ENCODE measurements around the gene MRPL49. TPM values are rescaled to one million over a fixed set of nuclear protein-coding genes. Genes with fewer than 3 reads are reported as not detected.

Gene MRPL49
- total and polyA plus RNA-seq, 9 of the 15 experiments (the other 6 are each of a cell fraction or from before 2014, with no cell fraction given): 74.3 to 132 (median 91.2) TPM

GRCh38 chr11:65134240-65134951, 12.3 kb downstream of the MRPL49 start, which contains the start of gene SYVN1 (continued):
- TF ChIP-seq POLR3G (IDR thresholded peaks at IDR 0.05; ENCODE audit: extremely low read depth, insufficient read length, insufficient replicate concordance) (no peak), POLR2G (IDR thresholded peaks at IDR 0.05; ENCODE audit: low read depth, low read length) (peak; percentile 96), FOXK1 (CRISPR knock-in tag; IDR thresholded peaks at IDR 0.05; ENCODE audit: borderline replicate concordance) (no peak), TAF15 (IDR thresholded peaks at IDR 0.05; ENCODE audit: low read depth, low read length) (no peak), ZKSCAN8 (CRISPR knock-in tag; IDR thresholded peaks at IDR 0.05) (no peak), SUPT5H (IDR thresholded peaks at IDR 0.05) (peak; percentile 89), HMGXB4 (CRISPR knock-in tag; IDR thresholded peaks at IDR 0.05) (no peak), TEAD1 (CRISPR knock-in tag; IDR thresholded peaks at IDR 0.05) (no peak), KLF6 (CRISPR knock-in tag; IDR thresholded peaks at IDR 0.05; ENCODE audit: borderline replicate concordance) (peak; percentile 86; the same call in 1 of the 2 replicates), COPS2 (conservative IDR thresholded peaks at IDR 0.05) (no peak), NR2F6 (CRISPR knock-in tag; IDR thresholded peaks at IDR 0.05) (no peak), RBFOX2 (IDR thresholded peaks at IDR 0.05; ENCODE audit: low read depth, low read length) (peak; percentile 95), PHB2 (IDR thresholded peaks at IDR 0.05; ENCODE audit: low read depth) (no peak), THRA (IDR thresholded peaks at IDR 0.05) (no peak), ZNF398 (CRISPR knock-in tag; IDR thresholded peaks at IDR 0.05) (no peak), ARID2 (IDR thresholded peaks at IDR 0.05) (no peak), PCBP1 (IDR thresholded peaks at IDR 0.05; ENCODE audit: low read depth, low read length, poor library complexity, severe bottlenecking) (peak; percentile 94), RBM14 (IDR thresholded peaks at IDR 0.05; ENCODE audit: borderline replicate concordance, insufficient read depth, low read depth, low read length) (no peak), ZNF408 (CRISPR knock-in tag; IDR thresholded peaks at IDR 0.05; ENCODE audit: low read depth) (no peak), THAP7 (CRISPR knock-in tag; IDR thresholded peaks at IDR 0.05) (no peak), CREB1 (IDR thresholded peaks at IDR 0.05) (peak; percentile 76), CREB1 (CRISPR knock-in tag; IDR thresholded peaks at IDR 0.05) (peak; percentile 89), ZNF384 (IDR thresholded peaks at IDR 0.05; ENCODE audit: low read depth, low read length) (no peak), ZNF311 (CRISPR knock-in tag; IDR thresholded peaks at IDR 0.05) (no peak), ZBED1 (IDR thresholded peaks at IDR 0.05) (no peak; the same call in 1 of the 2 replicates)
